Neural progenitor cell (in vitro differentiated cells): ENCODE measurements around the gene CLEC20A. TPM values are rescaled to one million over a fixed set of nuclear protein-coding genes. Genes with fewer than 3 reads are reported as not detected.

Experiments
- DNase-seq: peaks from one replicate; pipeline ENCODE4 v3.0.0-alpha.2; 2016; ENCODE audit warnings: low spot score
- H2AFZ ChIP-seq: fragments of 200-600 bp; sonication (generic); replicated peaks from 2 replicates; pipeline ENCODE4 v1.6.1; 2016; ENCODE audit warnings: antibody characterized with exemption
- H3F3A ChIP-seq: fragments of 200-600 bp; sonication (generic); 2 replicates; pipeline ENCODE4 v1.6.1; 2016; ENCODE audit warnings: antibody characterized with exemption, low read depth
- H3K27ac ChIP-seq: fragments of 200-600 bp; sonication (generic); 2 replicates; pipeline ENCODE4 v1.5.1; 2016; ENCODE audit warnings: mild to moderate bottlenecking
- H3K27me3 ChIP-seq: fragments of 200-600 bp; sonication (generic); 2 replicates; pipeline ENCODE4 v1.6.1; 2016; ENCODE audit warnings: mild to moderate bottlenecking, moderate library complexity
- H3K36me3 ChIP-seq: fragments of 200-600 bp; sonication (generic); 2 replicates; pipeline ENCODE4 v1.5.1; 2016
- H3K4me1 ChIP-seq: fragments of 200-600 bp; sonication (generic); 2 replicates; pipeline ENCODE4 v1.6.1; 2016; ENCODE audit warnings: mixed run types
- H3K4me2 ChIP-seq: fragments of 200-600 bp; sonication (generic); 2 replicates; pipeline ENCODE4 v1.6.1; 2016
- H3K4me3 ChIP-seq: fragments of 200-600 bp; sonication (generic); 2 replicates; pipeline ENCODE4 v1.5.1; 2016
- H3K79me2 ChIP-seq: fragments of 200-600 bp; sonication (generic); 2 replicates; pipeline ENCODE4 v1.6.1; 2016; ENCODE audit warnings: low read depth
- H3K9ac ChIP-seq: fragments of 200-600 bp; sonication (generic); 2 replicates; pipeline ENCODE4 v1.6.1; 2016
- H3K9me3 ChIP-seq: fragments of 200-600 bp; sonication (generic); 2 replicates; pipeline ENCODE4 v1.5.1; 2016; ENCODE audit warnings: low read depth
- H4K20me1 ChIP-seq: fragments of 200-600 bp; sonication (generic); 2 replicates; pipeline ENCODE4 v1.6.1; 2016; ENCODE audit warnings: low read depth
- H3K27ac Mint-ChIP-seq: 3 replicates; pipeline ENCODE4 v1.8.0; 2021; ENCODE audit warnings: mixed read lengths
- H3K27me3 Mint-ChIP-seq: 2 replicates; pipeline ENCODE4 v1.8.0; 2022; ENCODE audit warnings: low read depth, mild to moderate bottlenecking, inconsistent platforms, moderate library complexity, mixed read lengths; ENCODE audit not compliant: insufficient read depth
- H3K36me3 Mint-ChIP-seq: 3 replicates; pipeline ENCODE4 v1.8.0; 2021; ENCODE audit warnings: mixed read lengths
- H3K4me1 Mint-ChIP-seq: 3 replicates; pipeline ENCODE4 v1.8.0; 2021; ENCODE audit warnings: mixed read lengths
- H3K4me3 Mint-ChIP-seq: 3 replicates; pipeline ENCODE4 v1.8.0; 2021; ENCODE audit warnings: mild to moderate bottlenecking, moderate library complexity, mixed read lengths
- H3K9me3 Mint-ChIP-seq: 3 replicates; pipeline ENCODE4 v1.8.0; 2020; ENCODE audit warnings: mixed read lengths
- CTCF ChIP-seq: fragments of 200-600 bp; sonication (generic); IDR thresholded peaks from 2 replicates; pipeline ENCODE4 v1.5.1; 2017; ENCODE audit warnings: antibody characterized with exemption, mild to moderate bottlenecking
- EZH2 ChIP-seq: fragments of 200-600 bp; sonication (generic); IDR thresholded peaks from 2 replicates; pipeline ENCODE4 v1.6.1; 2017; ENCODE audit warnings: antibody characterized with exemption, mild to moderate bottlenecking, moderate library complexity
- EZH2phosphoT487 ChIP-seq: fragments of 200-600 bp; sonication (generic); IDR thresholded peaks from 2 replicates; pipeline ENCODE4 v1.6.1; 2017; ENCODE audit warnings: antibody characterized with exemption
- total RNA-seq: library from RNA; depleted of rRNA; stranded (reverse); fragments of >200 nt; gene quantifications from 2 replicates; pipeline ENCODE4 v1.2.3, GENCODE V29; 2015; ENCODE audit warnings: low replicate concordance

The CLEC20A gene
- total RNA-seq, 1 donor from 2014 or later = not detected

GRCh38 chr1:178464566-178464965 is 32.2 kb downstream of the CLEC20A start:
- H2AFZ ChIP-seq = no peak overlapping the region
- Mint-ChIP-seq H3K9me3 (no peaks in the 10 kb centered on the region), H3K4me1 (peaks cover 3% of the 10 kb centered on the region), H3K27ac (no peak overlapping the region), H3K27me3 (no peaks in the 10 kb centered on the region), H3K36me3 (peaks cover 19% of the 10 kb centered on the region), H3K4me3 (no peak overlapping the region)
- H3K4me3 ChIP-seq = no peak overlapping the region
- H3K79me2 ChIP-seq = no peaks in the 10 kb centered on the region
- TF ChIP-seq EZH2 (no peak), EZH2phosphoT487 (no peak), CTCF (no peak)
- no peaks in the 10 kb centered on the region for H3K9me3 ChIP-seq
- no peak overlapping the region for H3K9ac ChIP-seq
- no peak overlapping the region for H3K4me2 ChIP-seq
- H3K27me3 ChIP-seq = no peaks in the 10 kb centered on the region
- H3F3A ChIP-seq = peaks cover 6% of the 10 kb centered on the region
- H3K36me3 ChIP-seq = no peaks in the 10 kb centered on the region
- H3K27ac ChIP-seq = no peak overlapping the region
- H4K20me1 ChIP-seq = no peaks in the 10 kb centered on the region
- DNase-seq = no peak
- peaks cover 14% of the 10 kb centered on the region for H3K4me1 ChIP-seq

DNA sequence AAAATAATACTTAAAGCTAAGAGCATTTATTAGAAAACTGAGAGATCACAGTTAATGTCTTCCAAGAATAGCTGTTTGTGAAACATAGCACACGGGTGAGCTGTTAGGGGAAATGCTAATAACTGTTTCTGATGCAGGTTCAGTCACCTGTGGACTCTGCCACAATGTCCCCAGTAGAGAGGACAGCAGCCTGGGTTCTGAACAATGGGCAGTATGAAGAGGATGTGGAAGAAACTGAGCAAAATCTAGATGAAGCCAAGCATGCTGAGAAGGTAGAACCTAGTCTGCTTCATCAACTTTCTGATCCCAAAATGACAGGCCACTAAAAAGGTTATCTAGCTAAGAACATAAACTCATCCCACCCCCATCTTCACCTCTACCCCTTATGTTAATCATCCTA is 32.6 kb downstream of the CLEC20A start:
- no peaks in the 10 kb centered on the region for H3K27me3 ChIP-seq
- peaks cover 14% of the 10 kb centered on the region for H3K4me1 ChIP-seq
- no peak for TF ChIP-seq EZH2
- TF ChIP-seq CTCF = no peak
- TF ChIP-seq EZH2phosphoT487 = no peak
- H3K9me3 ChIP-seq = no peaks in the 10 kb centered on the region
- no peak overlapping the region for H2AFZ ChIP-seq
- peaks cover 19% of the 10 kb centered on the region for H3K36me3 Mint-ChIP-seq
- H3K79me2 ChIP-seq = no peaks in the 10 kb centered on the region
- DNase-seq = no peak
- H3K4me2 ChIP-seq = no peak overlapping the region
- peaks cover 6% of the 10 kb centered on the region for H3F3A ChIP-seq
- no peak overlapping the region for H3K27ac ChIP-seq
- H4K20me1 ChIP-seq = no peaks in the 10 kb centered on the region
- H3K4me3 Mint-ChIP-seq = no peak overlapping the region
- H3K9me3 Mint-ChIP-seq = no peaks in the 10 kb centered on the region
- H3K36me3 ChIP-seq = no peaks in the 10 kb centered on the region
- H3K4me1 Mint-ChIP-seq = peaks cover 3% of the 10 kb centered on the region
- H3K27me3 Mint-ChIP-seq = no peaks in the 10 kb centered on the region
- H3K27ac Mint-ChIP-seq = no peak overlapping the region
- no peak overlapping the region for H3K9ac ChIP-seq
- no peak overlapping the region for H3K4me3 ChIP-seq

DNA sequence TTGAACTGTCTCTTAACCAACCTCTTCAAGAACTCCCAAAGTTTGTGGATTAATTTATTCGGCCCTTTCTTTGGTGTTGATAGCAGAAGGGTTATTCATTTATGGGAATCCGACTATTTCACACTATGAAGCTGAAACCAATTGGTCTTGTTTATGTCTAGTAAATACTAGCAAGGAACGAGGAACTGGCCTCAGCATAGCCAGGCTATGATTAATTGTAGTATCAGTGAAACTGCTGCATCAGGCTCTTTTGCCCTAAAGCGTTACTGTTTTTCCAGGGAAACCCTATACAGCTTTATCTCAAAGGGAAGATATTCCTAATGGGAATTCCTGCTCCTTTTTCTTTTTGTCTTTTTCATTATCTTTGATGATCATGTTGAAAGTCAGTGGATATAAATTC is 35.1 kb downstream of the CLEC20A start:
- no peaks in the 10 kb centered on the region for H3K27me3 ChIP-seq
- H3K4me1 Mint-ChIP-seq = peaks cover 6% of the 10 kb centered on the region
- H3K36me3 Mint-ChIP-seq = peaks cover 19% of the 10 kb centered on the region
- H3K9ac ChIP-seq = no peak overlapping the region
- H3K4me3 ChIP-seq = no peak overlapping the region
- TF ChIP-seq EZH2phosphoT487 (no peak), CTCF (no peak)
- no peak overlapping the region for H3K4me3 Mint-ChIP-seq
- no peak overlapping the region for H2AFZ ChIP-seq
- DNase-seq = no peak
- H3K36me3 ChIP-seq = no peaks in the 10 kb centered on the region
- no peaks in the 10 kb centered on the region for H3K9me3 ChIP-seq
- H3K79me2 ChIP-seq = no peaks in the 10 kb centered on the region
- peaks cover 6% of the 10 kb centered on the region for H3F3A ChIP-seq
- no peaks in the 10 kb centered on the region for H3K9me3 Mint-ChIP-seq
- no peaks in the 10 kb centered on the region for H3K27me3 Mint-ChIP-seq
- no peaks in the 10 kb centered on the region for H4K20me1 ChIP-seq
- H3K27ac Mint-ChIP-seq = no peak overlapping the region
- no peak overlapping the region for H3K4me2 ChIP-seq
- peaks cover 14% of the 10 kb centered on the region for H3K4me1 ChIP-seq
- H3K27ac ChIP-seq = peak overlapping the region; percentile 33
